ENCODE data around the gene IGSF9B.

GRCh38 chr11:133995066-133995465 is 38.3 kb upstream of the IGSF9B start:
- no peak for TF ChIP-seq CTCF (IDR thresholded peaks at IDR 0.05)
- no peak for TF ChIP-seq POLR2A (IDR thresholded peaks at IDR 0.05)

All from body of pancreas (tissue), 4 donors.